Thyroid gland (tissue), 4 donors: Measurements from ENCODE around the gene SLMAP.
A peak's percentile ranks its signal among the peaks of the same experiment; 100 is the strongest.

ENCODE experiments used
- CTCF ChIP-seq, 6 experiments: fragments of 200-600 bp in 3 of 6; fragments of 450-650 bp in 3 of 6; sonication (generic) in 3 of 6; IDR thresholded peaks; one replicate each; pipeline ENCODE4 v1.5.1; 2016 to 2019; ENCODE audit warnings: antibody characterized with exemption in 6 of 6, mild to moderate bottlenecking in 2 of 6, inconsistent platforms in 1 of 6, moderate library complexity in 1 of 6
- POLR2A ChIP-seq, 2 donors: fragments of 450-650 bp; IDR thresholded peaks; one replicate each; pipeline ENCODE4 v1.6.1; 2017; ENCODE audit warnings: antibody characterized with exemption in 2 of 2, mild to moderate bottlenecking in 2 of 2, moderate library complexity in 1 of 2

GRCh38 chr3:57755368-57755675 lies 787 bp upstream of the SLMAP start:
- TF ChIP-seq CTCF (IDR thresholded peaks at IDR 0.05) (peak in 5 of 6 experiments; percentile 4 to 53 (median 41)), POLR2A (IDR thresholded peaks at IDR 0.05) (no peak)
